K562 (cell line): ENCODE measurements around the gene CRCP. TPM values are rescaled to one million over a fixed set of nuclear protein-coding genes. Genes with fewer than 3 reads are reported as not detected.

Experiments used
- ATAC-seq: fragments of 200-7000 bp; cut with Tn5 transposase; 3 replicates; pipeline ENCODE4 v1.9.1; 2020; ENCODE audit warnings: moderate library complexity
- BruUV-seq: library from RNA; stranded (reverse); fragments of 400-500 nt; replicated peaks from 2 replicates; lab custom pipeline; 2021; lab: Mats Ljungman, UMichigan
- CTCF ChIA-PET: fragments of 300-600 bp; formaldehyde crosslinking; extraction: SDS; loops from one replicate; lab custom pipeline; 2021; ENCODE audit warnings: low intra/inter-chr PET ratio; lab: Yijun Ruan, JAX
- POLR2A ChIA-PET: fragments of 300-600, 350-650 bp; sonication (Branson Sonifier 250); formaldehyde crosslinking; extraction: SDS; loops from one replicate; lab custom pipeline; 2021; ENCODE audit warnings: antibody characterized with exemption, inconsistent platforms; lab: Yijun Ruan, JAX
- DNase-seq, 4 experiments: peaks; one replicate each; pipeline versions ENCODE4 v3.0.0 to v3.0.0-alpha.2; 2011 to 2018; ENCODE audit warnings: low spot score in 3 of 4, mixed read lengths in 3 of 4; ENCODE audit errors: extremely low read depth in 1 of 4
- FAIRE-seq: peaks from 2 replicates; lab custom pipeline; 2011; peaks lifted over from hg19 to GRCh38; lab: Jason Lieb, UNC
- H2AFZ ChIP-seq: 2 replicates; pipeline ENCODE4 v1.6.0; 2011; ENCODE audit warnings: low read depth, low read length, control low read depth, inconsistent platforms
- H3K27ac ChIP-seq: fragments of 200-600 bp; 3 replicates; pipeline ENCODE4 v1.8.0; 2011; ENCODE audit warnings: low read depth, mild to moderate bottlenecking, control low read depth, inconsistent platforms, low read length, moderate library complexity, mixed read lengths; ENCODE audit errors: extremely low read depth
- H3K27me3 ChIP-seq, 2 experiments: fragments of 300-600 bp in 1 of 2; 2 replicates in 1 of 2; 3 replicates in 1 of 2; pipeline versions ENCODE4 v1.6.0 to v1.8.0; 2011; ENCODE audit warnings: inconsistent platforms in 2 of 2, low read length in 2 of 2, mild to moderate bottlenecking in 1 of 2, mixed read lengths in 1 of 2, moderate library complexity in 1 of 2; ENCODE audit not compliant: control insufficient read depth in 2 of 2, insufficient read depth in 2 of 2
- H3K36me3 ChIP-seq: fragments of 300-600 bp; 3 replicates; pipeline ENCODE4 v1.8.0; 2011; ENCODE audit warnings: mild to moderate bottlenecking, low read length, inconsistent platforms; ENCODE audit not compliant: control insufficient read depth, insufficient read depth
- H3K4me1 ChIP-seq, 2 experiments: fragments of 200-600 bp in 1 of 2; replicated peaks in 1 of 2; 2 replicates in 1 of 2; 3 replicates in 1 of 2; pipeline versions ENCODE4 v1.5.1 to v1.8.0; 2011; ENCODE audit warnings: inconsistent platforms in 2 of 2, low read length in 2 of 2, mild to moderate bottlenecking in 1 of 2, mixed read lengths in 1 of 2, moderate library complexity in 1 of 2; ENCODE audit not compliant: control insufficient read depth in 2 of 2, insufficient read depth in 2 of 2
- H3K4me2 ChIP-seq: 2 replicates; pipeline ENCODE4 v1.6.1; 2011; ENCODE audit warnings: low read length, control low read depth, inconsistent platforms, mixed read lengths; ENCODE audit not compliant: insufficient read depth
- H3K4me3 ChIP-seq: fragments of 200-600 bp; sonication (generic), shearing (Covaris generic); 2 replicates; pipeline ENCODE4 v1.5.1; 2016; ENCODE audit warnings: control low read depth, inconsistent platforms
- H3K79me2 ChIP-seq: fragments of 200-600 bp; 3 replicates; pipeline ENCODE4 v1.8.0; 2011; ENCODE audit warnings: low read length, inconsistent platforms; ENCODE audit not compliant: control insufficient read depth, insufficient read depth
- H3K9ac ChIP-seq, 2 experiments: 2 replicates each; pipeline versions ENCODE4 v1.6.0 to v1.6.1; 2011; ENCODE audit warnings: low read depth in 2 of 2, low read length in 2 of 2, control low read depth in 1 of 2, inconsistent platforms in 1 of 2, mild to moderate bottlenecking in 1 of 2, mixed read lengths in 1 of 2; ENCODE audit not compliant: insufficient read depth in 1 of 2
- H3K9me1 ChIP-seq: one replicate; pipeline ENCODE4 v1.6.0; 2011; ENCODE audit warnings: inconsistent platforms, mild to moderate bottlenecking, low read length, moderate library complexity; ENCODE audit not compliant: control insufficient read depth, insufficient read depth
- H3K9me3 ChIP-seq: replicated peaks from 2 replicates; pipeline ENCODE4 v1.5.1; 2011; ENCODE audit warnings: low read depth, low read length, inconsistent platforms; ENCODE audit not compliant: control insufficient read depth, insufficient read depth
- H4K20me1 ChIP-seq: replicated peaks from 2 replicates; pipeline ENCODE4 v1.6.1; 2011; ENCODE audit warnings: low read length, inconsistent platforms, mixed read lengths; ENCODE audit not compliant: control insufficient read depth, insufficient read depth
- BMI1 ChIP-seq: fragments of 150-350 bp; IDR thresholded peaks from 2 replicates; pipeline ENCODE4 v1.6.1; 2014; ENCODE audit warnings: low read length
- MEF2D ChIP-seq: conservative IDR thresholded peaks from 2 replicates; pipeline ENCODE4 v1.6.1; 2016; ENCODE audit warnings: low read depth, missing genetic modification characterization, missing compliant biosample characterization
- NFE2 ChIP-seq: IDR thresholded peaks from 2 replicates; pipeline ENCODE4 v1.6.1; 2014; ENCODE audit warnings: antibody characterized with exemption, low read depth
- TBP ChIP-seq: optimal IDR thresholded peaks from 2 replicates; pipeline ENCODE3; 2011; ENCODE audit warnings: low read depth, low read length, improper control_type of control experiment
- WGBS: fragments of 100-300 bp; shearing (Covaris generic); methylation state at CpG from one replicate; pipeline ENCODE4 v1.1.6; 2016; ENCODE audit warnings: low coverage, mixed read lengths; ENCODE audit not compliant: insufficient coverage; ENCODE audit errors: missing lambda C conversion rate; 5-methylcytosine and 5-hydroxymethylcytosine counted together
- in situ Hi-C: fragments of 300-500 bp; cut with MboI; formaldehyde crosslinking; loops from 4 replicates; pipeline ENCODE4 v1.15.0; 2018; ENCODE audit warnings: inconsistent platforms, mixed read lengths
- intact Hi-C: fragments of 100-400 bp; cut with micrococcal nuclease; formaldehyde crosslinking; loops from 2 replicates; pipeline ENCODE4 v1.14.2; 2022
- polyA plus RNA-seq, 8 experiments: library from polyadenylated mRNA; depleted of rRNA in 4 of 8; stranded (reverse) in 5 of 8; unstranded in 3 of 8; fragments of >200 nt; fragmentation: Nextera tagmentation in 2 of 8; fragmentation: Illumina TruSeq in 1 of 8; extraction: Ambion mirVana in 2 of 8; extraction: Trizol in 1 of 8; gene quantifications; 2 replicates each; pipeline versions ENCODE4 v1.2.1 to v1.2.3, GENCODE V29; 2011 to 2014; ENCODE audit warnings: inconsistent platforms in 1 of 8, missing spikeins in 1 of 8
- total RNA-seq, 7 experiments: library from RNA; depleted of rRNA in 6 of 7; stranded (reverse); fragments of >200 nt in 6 of 7; fragmentation: Illumina TruSeq in 2 of 7; extraction: Trizol in 2 of 7; gene quantifications; 2 replicates each; pipeline versions ENCODE4 v1.2.1 to v1.2.3, GENCODE V29; 2011 to 2021; ENCODE audit warnings: low replicate concordance in 1 of 7
- TF ChIP-seq, protein P1 (sequence below): sonication (generic); formaldehyde crosslinking; IDR thresholded peaks from 2 replicates; pipeline ENCODE4 v1.8.0; 2023; ENCODE audit warnings: mild to moderate bottlenecking, missing genetic modification reagents
- TF ChIP-seq, protein P2 (sequence below): sonication (generic); formaldehyde crosslinking; IDR thresholded peaks from 2 replicates; pipeline ENCODE4 v1.8.1; 2022; ENCODE audit warnings: missing genetic modification reagents
- TF ChIP-seq, protein P3 (sequence below): fragments of 250-450 bp; sonication (Bioruptor Pico); IDR thresholded peaks from 2 replicates; pipeline ENCODE4 v1.6.1; 2021; ENCODE audit warnings: mild to moderate bottlenecking

CRCP gene
- total and polyA plus RNA-seq, 9 of the 15 experiments (the other 6 are each of a cell fraction or from before 2014, with no cell fraction given) = 22.1 to 58.3 (median 43.4) TPM

DNA sequence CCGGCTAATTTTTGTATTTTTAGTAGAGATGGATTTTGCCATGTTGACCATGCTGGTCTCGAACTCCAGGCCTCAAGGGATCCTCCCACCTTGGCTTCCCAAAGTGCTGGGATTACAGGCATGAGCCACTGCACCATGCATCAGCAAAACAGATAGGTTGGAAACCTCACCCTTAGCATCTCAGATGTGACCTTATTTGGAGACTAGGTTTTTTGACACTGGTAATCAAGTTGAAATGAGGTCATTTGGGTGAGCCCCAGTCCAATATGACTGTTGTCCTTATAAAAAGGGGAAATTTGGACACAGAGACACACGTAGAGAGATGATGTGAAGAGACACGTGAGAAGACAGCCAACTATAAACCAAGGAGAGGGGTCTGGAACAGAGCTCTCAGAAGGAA lies 48.0 kb downstream of the CRCP start:
- ATAC-seq = no peak
- TF ChIP-seq, protein P1, sequence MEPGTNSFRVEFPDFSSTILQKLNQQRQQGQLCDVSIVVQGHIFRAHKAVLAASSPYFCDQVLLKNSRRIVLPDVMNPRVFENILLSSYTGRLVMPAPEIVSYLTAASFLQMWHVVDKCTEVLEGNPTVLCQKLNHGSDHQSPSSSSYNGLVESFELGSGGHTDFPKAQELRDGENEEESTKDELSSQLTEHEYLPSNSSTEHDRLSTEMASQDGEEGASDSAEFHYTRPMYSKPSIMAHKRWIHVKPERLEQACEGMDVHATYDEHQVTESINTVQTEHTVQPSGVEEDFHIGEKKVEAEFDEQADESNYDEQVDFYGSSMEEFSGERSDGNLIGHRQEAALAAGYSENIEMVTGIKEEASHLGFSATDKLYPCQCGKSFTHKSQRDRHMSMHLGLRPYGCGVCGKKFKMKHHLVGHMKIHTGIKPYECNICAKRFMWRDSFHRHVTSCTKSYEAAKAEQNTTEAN = no peak
- TF ChIP-seq, protein P2, sequence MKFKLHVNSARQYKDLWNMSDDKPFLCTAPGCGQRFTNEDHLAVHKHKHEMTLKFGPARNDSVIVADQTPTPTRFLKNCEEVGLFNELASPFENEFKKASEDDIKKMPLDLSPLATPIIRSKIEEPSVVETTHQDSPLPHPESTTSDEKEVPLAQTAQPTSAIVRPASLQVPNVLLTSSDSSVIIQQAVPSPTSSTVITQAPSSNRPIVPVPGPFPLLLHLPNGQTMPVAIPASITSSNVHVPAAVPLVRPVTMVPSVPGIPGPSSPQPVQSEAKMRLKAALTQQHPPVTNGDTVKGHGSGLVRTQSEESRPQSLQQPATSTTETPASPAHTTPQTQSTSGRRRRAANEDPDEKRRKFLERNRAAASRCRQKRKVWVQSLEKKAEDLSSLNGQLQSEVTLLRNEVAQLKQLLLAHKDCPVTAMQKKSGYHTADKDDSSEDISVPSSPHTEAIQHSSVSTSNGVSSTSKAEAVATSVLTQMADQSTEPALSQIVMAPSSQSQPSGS = no peak
- TF ChIP-seq MEF2D (tag) = no peak
- TF ChIP-seq BMI1 = no peak
- TF ChIP-seq, protein P3, sequence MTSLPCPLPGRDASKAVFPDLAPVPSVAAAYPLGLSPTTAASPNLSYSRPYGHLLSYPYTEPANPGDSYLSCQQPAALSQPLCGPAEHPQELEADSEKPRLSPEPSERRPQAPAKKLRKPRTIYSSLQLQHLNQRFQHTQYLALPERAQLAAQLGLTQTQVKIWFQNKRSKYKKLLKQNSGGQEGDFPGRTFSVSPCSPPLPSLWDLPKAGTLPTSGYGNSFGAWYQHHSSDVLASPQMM = no peak
- TF ChIP-seq TBP = peak; percentile 23
- TF ChIP-seq NFE2 = peak; percentile 16; the same call in 1 of the 2 replicates
- no TSS peak for BruUV-seq
- H4K20me1 ChIP-seq = no peaks in the 10 kb centered on the region
- no peak for DNase-seq
- no peaks in the 10 kb centered on the region for H3K9me1 ChIP-seq
- ChIA-PET POLR2A (interaction anchor here (0.6 to 1.3 kb wide), 2 partner anchors 43 to 57 kb away, joined by 3 read pairs; no protein-coding TSS in a partner anchor), CTCF (no interaction called here)
- in situ Hi-C loops (no loop called here), intact Hi-C loops (no loop called here)
- H3K4me3 ChIP-seq = no peak overlapping the region
- no peak overlapping the region for H3K27ac ChIP-seq
- H3K4me1 ChIP-seq = no peaks in the 10 kb centered on the region
- no peak overlapping the region for H3K9ac ChIP-seq
- 32% methylated on average over 4 of the region's 4 CpGs for WGBS
- no peak overlapping the region for H3K4me2 ChIP-seq
- no peak for FAIRE-seq
- H3K27me3 ChIP-seq = no peaks in the 10 kb centered on the region
- peaks cover 10% of the 10 kb centered on the region; the same call in 2 of the 3 replicates for H3K36me3 ChIP-seq
- no peaks in the 10 kb centered on the region for H3K79me2 ChIP-seq
- H3K9me3 ChIP-seq = peaks cover 4% of the 10 kb centered on the region; the same call in 1 of the 2 replicates
- H2AFZ ChIP-seq = no peak overlapping the region
